Measurements from ENCODE around the gene EGLN2. TPM values are rescaled to one million over a fixed set of nuclear protein-coding genes. Genes with fewer than 3 reads are reported as not detected.

The EGLN2 gene
- total RNA-seq, 4 donors from 2014 or later, result 36.4 to 151 (median 72.6) TPM

DNA sequence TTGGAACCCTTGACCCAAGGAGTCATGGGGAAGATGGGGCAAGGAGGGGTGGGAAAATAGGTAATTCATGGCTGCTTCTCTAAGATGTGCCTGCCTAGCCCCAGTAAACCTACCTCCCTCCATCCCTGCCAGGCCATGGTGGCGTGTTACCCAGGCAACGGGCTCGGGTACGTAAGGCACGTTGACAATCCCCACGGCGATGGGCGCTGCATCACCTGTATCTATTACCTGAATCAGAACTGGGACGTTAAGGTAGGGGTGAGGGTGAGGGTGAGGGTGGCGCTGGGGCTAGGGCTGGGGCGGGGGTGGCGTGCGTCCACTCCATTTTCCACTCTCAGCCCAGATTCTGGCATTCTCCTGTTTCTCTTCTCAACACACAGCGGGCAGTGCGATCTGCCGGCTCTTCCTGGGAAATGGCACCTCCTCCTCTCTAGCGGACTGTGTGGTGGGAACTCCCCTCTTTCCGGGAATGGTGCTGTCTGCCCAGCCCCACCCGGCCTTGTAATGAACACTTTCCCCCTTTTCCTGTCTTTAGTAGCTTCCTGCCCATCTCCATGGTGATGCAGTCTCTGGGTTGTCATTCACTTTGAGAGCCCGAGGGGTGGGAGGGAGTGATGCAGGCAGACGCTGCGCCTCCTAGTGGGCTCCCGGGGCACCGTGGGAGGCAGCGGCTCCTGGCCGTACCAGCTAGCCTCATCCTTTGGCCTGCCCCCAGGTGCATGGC is 7.6 kb downstream of the EGLN2 start:
- TF ChIP-seq, protein P1, sequence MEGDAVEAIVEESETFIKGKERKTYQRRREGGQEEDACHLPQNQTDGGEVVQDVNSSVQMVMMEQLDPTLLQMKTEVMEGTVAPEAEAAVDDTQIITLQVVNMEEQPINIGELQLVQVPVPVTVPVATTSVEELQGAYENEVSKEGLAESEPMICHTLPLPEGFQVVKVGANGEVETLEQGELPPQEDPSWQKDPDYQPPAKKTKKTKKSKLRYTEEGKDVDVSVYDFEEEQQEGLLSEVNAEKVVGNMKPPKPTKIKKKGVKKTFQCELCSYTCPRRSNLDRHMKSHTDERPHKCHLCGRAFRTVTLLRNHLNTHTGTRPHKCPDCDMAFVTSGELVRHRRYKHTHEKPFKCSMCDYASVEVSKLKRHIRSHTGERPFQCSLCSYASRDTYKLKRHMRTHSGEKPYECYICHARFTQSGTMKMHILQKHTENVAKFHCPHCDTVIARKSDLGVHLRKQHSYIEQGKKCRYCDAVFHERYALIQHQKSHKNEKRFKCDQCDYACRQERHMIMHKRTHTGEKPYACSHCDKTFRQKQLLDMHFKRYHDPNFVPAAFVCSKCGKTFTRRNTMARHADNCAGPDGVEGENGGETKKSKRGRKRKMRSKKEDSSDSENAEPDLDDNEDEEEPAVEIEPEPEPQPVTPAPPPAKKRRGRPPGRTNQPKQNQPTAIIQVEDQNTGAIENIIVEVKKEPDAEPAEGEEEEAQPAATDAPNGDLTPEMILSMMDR (IDR thresholded peaks at IDR 0.05; ENCODE audit: low read depth), result no peak

DNA sequence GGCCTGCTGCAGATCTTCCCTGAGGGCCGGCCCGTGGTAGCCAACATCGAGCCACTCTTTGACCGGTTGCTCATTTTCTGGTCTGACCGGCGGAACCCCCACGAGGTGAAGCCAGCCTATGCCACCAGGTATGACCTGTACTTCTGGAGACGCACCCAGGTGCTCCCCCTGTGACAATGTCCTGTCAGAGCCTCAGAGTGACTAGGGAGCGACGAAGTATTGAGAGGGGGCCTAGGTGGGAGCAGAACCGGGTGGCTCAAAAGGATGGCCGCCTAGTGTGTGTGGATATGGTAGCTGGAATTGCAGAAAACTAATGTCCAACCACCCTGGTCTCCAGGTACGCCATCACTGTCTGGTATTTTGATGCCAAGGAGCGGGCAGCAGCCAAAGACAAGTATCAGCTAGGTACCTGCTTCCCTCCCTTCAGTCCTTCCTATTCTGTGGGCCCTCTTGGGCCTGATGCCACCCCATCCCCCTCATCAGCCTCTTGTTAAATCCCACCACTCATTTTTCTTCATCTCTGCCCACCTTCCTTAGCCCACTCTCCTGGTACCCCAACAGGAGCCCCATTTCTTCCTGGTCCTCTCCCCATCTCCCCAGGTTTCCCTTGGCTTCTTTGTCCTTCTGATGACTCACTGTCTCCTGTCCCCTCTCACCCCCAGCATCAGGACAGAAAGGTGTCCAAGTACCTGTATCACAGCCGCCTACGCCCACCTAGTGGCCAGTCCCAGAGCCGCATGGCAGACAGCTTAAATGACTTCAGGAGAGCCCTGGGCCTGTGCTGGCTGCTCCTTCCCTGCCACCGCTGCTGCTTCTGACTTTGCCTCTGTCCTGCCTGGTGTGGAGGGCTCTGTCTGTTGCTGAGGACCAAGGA is 8.4 kb downstream of the EGLN2 start:
- TF ChIP-seq, protein P1 (IDR thresholded peaks at IDR 0.05; ENCODE audit: low read depth), result no peak

DNA sequence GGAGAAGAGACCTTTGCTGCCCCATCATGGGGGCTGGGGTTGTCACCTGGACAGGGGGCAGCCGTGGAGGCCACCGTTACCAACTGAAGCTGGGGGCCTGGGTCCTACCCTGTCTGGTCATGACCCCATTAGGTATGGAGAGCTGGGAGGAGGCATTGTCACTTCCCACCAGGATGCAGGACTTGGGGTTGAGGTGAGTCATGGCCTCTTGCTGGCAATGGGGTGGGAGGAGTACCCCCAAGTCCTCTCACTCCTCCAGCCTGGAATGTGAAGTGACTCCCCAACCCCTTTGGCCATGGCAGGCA is 9.0 kb downstream of the EGLN2 start:
- TF ChIP-seq, protein P1 (IDR thresholded peaks at IDR 0.05; ENCODE audit: low read depth), result no peak

DNA sequence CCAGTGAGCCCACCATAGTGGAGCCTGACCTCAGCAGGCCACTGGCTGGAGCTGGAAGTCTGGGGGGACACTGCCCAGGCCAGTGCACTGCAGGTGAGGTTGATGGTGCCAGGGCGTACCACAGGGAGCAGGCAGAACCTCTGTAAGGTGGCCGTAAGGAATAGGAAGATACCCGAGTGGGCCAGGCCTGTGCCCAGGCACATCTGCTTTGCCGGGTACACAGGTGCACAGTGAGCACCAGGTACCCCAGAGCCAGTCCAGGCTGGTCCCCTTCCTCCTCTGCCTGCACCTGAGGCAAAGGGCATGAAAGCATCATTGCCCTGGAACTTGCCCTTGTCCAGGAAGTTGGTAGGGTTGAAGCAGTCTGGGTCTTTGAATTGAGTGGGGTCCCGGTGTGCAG is 9.5 kb downstream of the EGLN2 start:
- TF ChIP-seq, protein P1 (IDR thresholded peaks at IDR 0.05; ENCODE audit: low read depth), result no peak

DNA sequence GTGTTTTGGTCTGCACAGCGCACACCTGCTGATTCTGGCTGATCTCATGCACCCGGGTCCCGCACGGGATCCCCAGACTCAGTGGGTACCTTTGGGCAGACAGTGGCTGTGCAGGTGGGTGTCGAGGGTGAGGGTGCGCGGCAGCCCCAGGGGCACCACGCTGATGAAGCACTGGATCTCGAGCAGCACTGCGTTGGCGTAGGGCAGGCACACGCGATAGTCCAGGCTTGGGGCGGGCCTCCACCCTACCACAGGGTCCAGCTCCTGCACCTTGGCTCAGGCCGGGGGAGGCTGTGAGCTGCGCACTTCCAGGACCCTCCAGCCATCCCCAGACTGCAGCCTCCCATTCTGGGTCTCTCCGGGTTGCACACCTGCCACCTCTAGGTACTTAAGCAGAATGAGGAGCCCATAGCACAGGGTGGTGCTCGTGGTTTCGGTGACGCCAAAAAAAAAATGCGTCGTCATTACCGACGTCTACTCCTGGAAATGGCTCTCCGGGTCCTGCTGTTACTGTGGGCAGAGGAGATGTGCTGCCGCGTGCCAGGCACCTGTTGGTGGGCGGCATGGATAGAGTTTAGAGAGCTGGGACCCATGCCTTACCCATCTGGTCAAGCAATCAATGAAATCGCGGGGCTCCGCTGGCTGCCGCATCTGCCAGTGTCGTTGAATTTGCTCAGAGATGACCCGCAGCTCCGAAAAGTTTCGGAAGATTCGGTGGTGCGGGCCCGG is 10.5 kb downstream of the EGLN2 start:
- TF ChIP-seq, protein P1 (IDR thresholded peaks at IDR 0.05; ENCODE audit: low read depth), result no peak

DNA sequence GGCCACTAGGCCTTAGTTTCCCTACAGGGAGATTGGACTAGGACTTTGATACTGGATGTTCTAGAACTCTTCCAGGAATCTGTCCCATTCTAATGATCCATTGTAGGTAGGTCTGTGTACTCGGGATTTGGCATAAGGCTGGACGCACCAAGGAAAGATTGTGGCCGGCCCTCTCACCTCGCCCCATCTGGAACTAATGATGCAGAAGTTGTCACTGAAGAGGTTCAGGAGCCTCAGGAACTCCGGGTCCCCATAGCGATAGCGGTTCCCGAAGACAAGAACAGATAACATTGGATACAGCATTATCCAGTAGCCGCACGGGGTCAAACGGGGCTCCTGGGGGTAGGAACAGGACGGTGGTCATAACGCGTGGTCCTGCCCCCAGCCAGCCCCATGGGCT is 11.2 kb downstream of the EGLN2 start:
- TF ChIP-seq, protein P1 (IDR thresholded peaks at IDR 0.05; ENCODE audit: low read depth), result no peak

All from subcutaneous adipose tissue (tissue), 4 donors.